Mucosa of descending colon (tissue), 3 donors: ENCODE results near the gene SEC23A. TPM values are rescaled to one million over a fixed set of nuclear protein-coding genes. Genes with fewer than 3 reads are reported as not detected.
A peak's percentile ranks its signal among the peaks of the same experiment; 100 is the strongest.
"Not testable (repeated sequence)": the region's sequence is repeated elsewhere in the genome, so short reads cannot be mapped to it uniquely, and the experiment has no call there.

Experiments used
- ATAC-seq: fragments of 200-7000 bp; cut with Tn5 transposase; one replicate; pipeline ENCODE4 v1.9.1; 2020; ENCODE audit warnings: mild to moderate bottlenecking, moderate library complexity
- DNase-seq, 3 donors: peaks; one replicate each; pipeline ENCODE4 v3.0.0-alpha.2; 2020
- H3K36me3 ChIP-seq: fragments of 200-600 bp; one replicate; pipeline ENCODE4 v1.8.0; 2021; ENCODE audit warnings: low read depth, mild to moderate bottlenecking
- H3K4me1 ChIP-seq: fragments of 200-600 bp; one replicate; pipeline ENCODE4 v1.8.0; 2021; ENCODE audit warnings: low read depth, mild to moderate bottlenecking
- H3K4me3 ChIP-seq: fragments of 200-600 bp; one replicate; pipeline ENCODE4 v1.8.0; 2021; ENCODE audit warnings: mild to moderate bottlenecking
- H3K9me3 ChIP-seq: fragments of 200-600 bp; one replicate; pipeline ENCODE4 v1.8.0; 2021; ENCODE audit warnings: mild to moderate bottlenecking
- intact Hi-C, 2 donors: fragments of 100-400 bp; cut with DNase I in 1 of 2; cut with micrococcal nuclease in 1 of 2; formaldehyde crosslinking; loops; one replicate each; pipeline versions ENCODE4 v1.11.0 to v1.11.1; 2022; cut with DNase I, micrococcal nuclease
- total RNA-seq, 3 donors: library from RNA; stranded (reverse); fragmentation: NEBNext Ultra II Directional in 2 of 3; extraction: Animal tissue kit (Norgen Biotek cat#: 25700) in 2 of 3; gene quantifications; one replicate each; pipeline versions ENCODE4 v1.2.1 to v1.2.4, GENCODE V29; 2021 to 2023
- TF ChIP-seq, protein P1 (sequence below): fragments of 200-600 bp; IDR thresholded peaks from one replicate; pipeline ENCODE4 v1.8.0; 2022; ENCODE audit warnings: antibody characterized with exemption, mild to moderate bottlenecking
- donor health status: DM: no; HTN: no; CAD: no; lungs with moderate emphysema.
- donor health status: DM: no; HTN: no; CAD: no.
- donor health status: DM: no; HTN: yes; CAD: no.

Gene SEC23A
- total RNA-seq, 3 donors from 2014 or later: 84.4 to 148 (median 122) TPM

DNA sequence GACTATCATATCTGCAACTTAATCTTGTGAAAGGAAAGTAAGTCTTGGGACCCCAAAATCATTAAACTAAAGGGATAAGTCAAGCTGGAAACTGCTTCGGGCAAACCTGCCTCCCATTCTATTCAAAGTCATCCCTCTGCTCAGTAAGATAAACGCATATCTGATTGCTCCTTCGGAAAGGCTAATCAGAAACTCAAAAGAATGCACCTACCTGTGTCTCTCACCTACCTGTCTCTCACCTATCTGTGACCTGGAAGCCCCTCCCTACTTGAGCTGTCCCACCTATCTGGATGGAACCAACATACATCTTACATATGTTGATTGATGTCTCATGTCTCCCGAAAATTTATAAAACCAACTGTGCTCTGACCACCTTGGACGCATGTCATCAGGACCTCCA lies 19.9 kb downstream of the SEC23A start:
- DNase-seq (no peak), ATAC-seq (no peak)
- H3K9me3 ChIP-seq: no peaks in the 10 kb centered on the region
- no peak overlapping the region for H3K4me3 ChIP-seq
- H3K4me1 ChIP-seq: no peaks in the 10 kb centered on the region
- intact Hi-C loops: no loop called here
- no peaks in the 10 kb centered on the region for H3K36me3 ChIP-seq
- TF ChIP-seq, protein P1, sequence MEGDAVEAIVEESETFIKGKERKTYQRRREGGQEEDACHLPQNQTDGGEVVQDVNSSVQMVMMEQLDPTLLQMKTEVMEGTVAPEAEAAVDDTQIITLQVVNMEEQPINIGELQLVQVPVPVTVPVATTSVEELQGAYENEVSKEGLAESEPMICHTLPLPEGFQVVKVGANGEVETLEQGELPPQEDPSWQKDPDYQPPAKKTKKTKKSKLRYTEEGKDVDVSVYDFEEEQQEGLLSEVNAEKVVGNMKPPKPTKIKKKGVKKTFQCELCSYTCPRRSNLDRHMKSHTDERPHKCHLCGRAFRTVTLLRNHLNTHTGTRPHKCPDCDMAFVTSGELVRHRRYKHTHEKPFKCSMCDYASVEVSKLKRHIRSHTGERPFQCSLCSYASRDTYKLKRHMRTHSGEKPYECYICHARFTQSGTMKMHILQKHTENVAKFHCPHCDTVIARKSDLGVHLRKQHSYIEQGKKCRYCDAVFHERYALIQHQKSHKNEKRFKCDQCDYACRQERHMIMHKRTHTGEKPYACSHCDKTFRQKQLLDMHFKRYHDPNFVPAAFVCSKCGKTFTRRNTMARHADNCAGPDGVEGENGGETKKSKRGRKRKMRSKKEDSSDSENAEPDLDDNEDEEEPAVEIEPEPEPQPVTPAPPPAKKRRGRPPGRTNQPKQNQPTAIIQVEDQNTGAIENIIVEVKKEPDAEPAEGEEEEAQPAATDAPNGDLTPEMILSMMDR: no peak

DNA sequence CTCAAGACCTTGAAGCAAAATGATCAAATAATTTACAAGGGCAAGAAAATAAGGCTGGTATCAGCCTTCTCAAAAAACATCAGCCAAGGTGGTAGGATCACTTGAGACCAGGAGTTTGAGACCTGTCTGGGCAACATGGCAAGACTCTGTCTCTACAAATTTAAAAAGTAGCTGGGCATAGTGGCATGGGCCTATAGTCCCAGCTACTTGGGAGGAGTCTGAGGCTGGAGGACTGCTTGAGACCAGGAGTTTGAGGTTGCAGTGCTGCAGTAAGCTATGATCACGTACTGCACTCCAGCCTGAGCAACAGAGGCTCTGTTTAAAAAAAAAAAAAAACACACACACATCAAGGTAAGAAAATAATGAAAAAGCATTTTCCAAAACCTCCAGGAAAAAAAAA lies 22.1 kb downstream of the SEC23A start:
- H3K36me3 ChIP-seq: no peaks in the 10 kb centered on the region
- TF ChIP-seq, protein P1: no peak
- H3K9me3 ChIP-seq: no peaks in the 10 kb centered on the region
- H3K4me3 ChIP-seq: no peak overlapping the region
- intact Hi-C loops: no loop called here
- ATAC-seq (no peak), DNase-seq (no peak)
- H3K4me1 ChIP-seq: no peaks in the 10 kb centered on the region

DNA sequence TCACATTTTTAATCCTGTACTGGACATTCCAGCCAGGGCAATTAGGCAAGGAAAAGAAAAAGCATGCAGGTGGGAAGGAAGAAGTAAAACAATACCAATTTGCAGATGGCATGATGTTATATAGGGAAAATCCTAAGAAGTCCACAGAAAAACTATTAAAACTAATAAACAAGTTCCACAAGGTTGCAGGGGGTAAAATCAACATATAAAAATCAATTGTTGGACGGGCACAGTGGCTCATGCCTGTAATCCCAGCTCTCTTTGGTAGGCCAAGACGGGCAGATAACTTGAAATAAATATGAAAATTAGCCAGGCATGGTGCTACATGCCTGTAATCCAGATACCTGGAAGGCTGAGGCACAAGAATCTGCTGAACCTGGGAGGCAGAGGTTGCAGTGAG lies 31.9 kb downstream of the SEC23A start:
- Histone ChIP-seq H3K4me1 (no peaks in the 10 kb centered on the region), H3K9me3 (no peaks in the 10 kb centered on the region), H3K4me3 (no peak overlapping the region), H3K36me3 (no peaks in the 10 kb centered on the region)
- DNase-seq (no peak), ATAC-seq (no peak)
- intact Hi-C loops: no loop called here
- TF ChIP-seq, protein P1: no peak

DNA sequence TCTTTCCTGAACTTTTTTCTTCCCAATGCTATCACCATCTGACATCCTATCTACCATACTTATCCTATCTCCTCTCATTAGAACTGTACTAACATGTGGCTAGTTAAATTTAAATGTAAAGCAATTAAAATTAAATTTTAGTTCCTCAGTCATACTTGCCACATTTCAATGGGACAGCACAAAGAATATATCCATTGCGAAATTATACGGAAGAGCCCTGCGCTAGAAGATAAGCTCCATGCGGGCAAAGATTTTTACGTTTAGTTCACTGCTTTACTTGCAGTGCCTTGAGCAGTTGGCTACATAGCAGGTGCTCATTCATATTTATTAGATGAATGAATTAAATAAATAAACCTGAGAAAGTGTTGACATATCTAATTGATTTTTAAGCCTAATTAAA lies 33.1 kb downstream of the SEC23A start:
- ATAC-seq (no peak), DNase-seq (no peak)
- Histone ChIP-seq H3K36me3 (no peaks in the 10 kb centered on the region), H3K9me3 (no peaks in the 10 kb centered on the region), H3K4me1 (no peaks in the 10 kb centered on the region), H3K4me3 (no peak overlapping the region)
- TF ChIP-seq, protein P1: no peak
- intact Hi-C loops: no loop called here

DNA sequence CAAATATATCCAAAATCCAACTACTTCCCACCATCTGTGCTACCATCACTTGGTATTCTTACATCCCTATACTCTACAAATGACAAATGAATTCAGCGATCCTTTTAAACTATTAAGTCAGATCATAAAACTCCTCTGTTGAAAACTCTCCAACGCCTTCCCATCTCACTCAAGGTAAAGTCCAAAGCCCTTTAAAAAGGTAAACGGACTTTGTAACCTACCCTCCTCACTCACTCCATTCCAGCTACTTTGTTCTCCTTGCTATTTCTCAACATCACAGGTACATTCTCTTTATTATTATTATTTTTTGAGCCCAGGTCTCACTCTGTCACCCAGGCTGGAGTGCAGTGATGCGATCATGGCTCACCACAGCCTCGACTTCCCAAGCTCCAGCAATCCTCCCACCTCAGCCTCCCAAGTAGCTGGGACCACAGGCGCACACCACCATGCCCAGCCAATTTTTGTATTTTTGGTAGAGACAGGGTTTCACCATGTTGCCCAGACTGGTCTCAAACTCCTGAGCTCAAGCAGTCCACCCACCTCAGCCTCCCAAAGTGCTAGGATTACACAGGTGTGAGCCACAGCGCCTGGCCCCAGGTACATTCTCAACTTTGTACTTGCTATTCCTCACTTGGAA lies 33.7 kb downstream of the SEC23A start:
- H3K36me3 ChIP-seq, H3K4me3 ChIP-seq, DNase-seq, H3K4me1 ChIP-seq, intact Hi-C loops, H3K9me3 ChIP-seq: not testable (repeated sequence)
- ATAC-seq: peak; percentile 60

DNA sequence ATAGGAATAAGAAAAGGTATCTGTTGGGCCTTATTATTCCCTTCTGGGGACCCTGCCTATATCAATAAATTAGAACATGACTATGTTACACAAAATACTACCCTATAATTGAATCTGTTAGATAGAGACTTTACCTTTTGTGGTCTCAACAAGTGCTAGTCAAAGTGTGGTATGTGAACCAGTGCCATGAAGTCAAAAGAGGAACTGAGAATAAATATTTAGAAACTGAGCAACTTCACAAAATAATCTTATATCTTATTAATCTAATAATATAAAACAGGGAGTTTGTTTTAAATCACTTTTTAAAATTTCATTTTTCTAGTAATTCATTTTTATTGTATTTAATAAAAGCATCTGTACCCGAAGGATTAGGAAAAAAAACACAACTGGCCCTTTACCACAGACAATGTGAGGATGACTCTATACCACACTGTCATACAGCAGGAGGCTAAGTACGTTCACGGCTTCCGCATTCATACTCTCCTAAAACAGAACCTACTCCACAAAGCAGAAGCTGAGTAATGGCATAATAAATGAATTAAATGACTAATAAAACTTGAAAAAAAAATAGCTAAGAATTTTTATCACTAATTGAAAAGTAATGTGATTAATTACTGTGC lies 42.1 kb downstream of the SEC23A start:
- H3K36me3 ChIP-seq: peaks cover 6% of the 10 kb centered on the region

More for the DNA sequence above, 42.1 kb downstream of the SEC23A start:
- TF ChIP-seq, protein P1: no peak
- Histone ChIP-seq H3K9me3 (peaks cover 25% of the 10 kb centered on the region), H3K4me1 (no peaks in the 10 kb centered on the region), H3K4me3 (no peak overlapping the region)
- ATAC-seq: no peak
- intact Hi-C loops: no loop called here
- DNase-seq: no peak
